K562 (cell line): Measurements from ENCODE around the gene C22orf31. TPM values are rescaled to one million over a fixed set of nuclear protein-coding genes. Genes with fewer than 3 reads are reported as not detected.

Source experiments
- ATAC-seq: fragments of 200-7000 bp; cut with Tn5 transposase; 3 replicates; pipeline ENCODE4 v1.9.1; 2020; ENCODE audit warnings: moderate library complexity
- BruUV-seq: library from RNA; stranded (reverse); fragments of 400-500 nt; replicated peaks from 2 replicates; lab custom pipeline; 2021; lab: Mats Ljungman, UMichigan
- CTCF ChIA-PET: fragments of 300-600 bp; formaldehyde crosslinking; extraction: SDS; loops from one replicate; lab custom pipeline; 2021; ENCODE audit warnings: low intra/inter-chr PET ratio; lab: Yijun Ruan, JAX
- POLR2A ChIA-PET: fragments of 300-600, 350-650 bp; sonication (Branson Sonifier 250); formaldehyde crosslinking; extraction: SDS; loops from one replicate; lab custom pipeline; 2021; ENCODE audit warnings: antibody characterized with exemption, inconsistent platforms; lab: Yijun Ruan, JAX
- DNase-seq, 4 experiments: peaks; one replicate each; pipeline versions ENCODE4 v3.0.0 to v3.0.0-alpha.2; 2011 to 2018; ENCODE audit warnings: low spot score in 3 of 4, mixed read lengths in 3 of 4; ENCODE audit errors: extremely low read depth in 1 of 4
- FAIRE-seq: peaks from 2 replicates; lab custom pipeline; 2011; peaks lifted over from hg19 to GRCh38; lab: Jason Lieb, UNC
- H2AFZ ChIP-seq: 2 replicates; pipeline ENCODE4 v1.6.0; 2011; ENCODE audit warnings: low read depth, low read length, control low read depth, inconsistent platforms
- H3K27ac ChIP-seq: fragments of 200-600 bp; 3 replicates; pipeline ENCODE4 v1.8.0; 2011; ENCODE audit warnings: low read depth, mild to moderate bottlenecking, control low read depth, inconsistent platforms, low read length, moderate library complexity, mixed read lengths; ENCODE audit errors: extremely low read depth
- H3K27me3 ChIP-seq, 2 experiments: fragments of 300-600 bp in 1 of 2; 2 replicates in 1 of 2; 3 replicates in 1 of 2; pipeline versions ENCODE4 v1.6.0 to v1.8.0; 2011; ENCODE audit warnings: inconsistent platforms in 2 of 2, low read length in 2 of 2, mild to moderate bottlenecking in 1 of 2, mixed read lengths in 1 of 2, moderate library complexity in 1 of 2; ENCODE audit not compliant: control insufficient read depth in 2 of 2, insufficient read depth in 2 of 2
- H3K36me3 ChIP-seq: fragments of 300-600 bp; 3 replicates; pipeline ENCODE4 v1.8.0; 2011; ENCODE audit warnings: mild to moderate bottlenecking, low read length, inconsistent platforms; ENCODE audit not compliant: control insufficient read depth, insufficient read depth
- H3K4me1 ChIP-seq, 2 experiments: fragments of 200-600 bp in 1 of 2; replicated peaks in 1 of 2; 2 replicates in 1 of 2; 3 replicates in 1 of 2; pipeline versions ENCODE4 v1.5.1 to v1.8.0; 2011; ENCODE audit warnings: inconsistent platforms in 2 of 2, low read length in 2 of 2, mild to moderate bottlenecking in 1 of 2, mixed read lengths in 1 of 2, moderate library complexity in 1 of 2; ENCODE audit not compliant: control insufficient read depth in 2 of 2, insufficient read depth in 2 of 2
- H3K4me2 ChIP-seq: 2 replicates; pipeline ENCODE4 v1.6.1; 2011; ENCODE audit warnings: low read length, control low read depth, inconsistent platforms, mixed read lengths; ENCODE audit not compliant: insufficient read depth
- H3K4me3 ChIP-seq: fragments of 200-600 bp; sonication (generic), shearing (Covaris generic); 2 replicates; pipeline ENCODE4 v1.5.1; 2016; ENCODE audit warnings: control low read depth, inconsistent platforms
- H3K79me2 ChIP-seq: fragments of 200-600 bp; 3 replicates; pipeline ENCODE4 v1.8.0; 2011; ENCODE audit warnings: low read length, inconsistent platforms; ENCODE audit not compliant: control insufficient read depth, insufficient read depth
- H3K9ac ChIP-seq, 2 experiments: 2 replicates each; pipeline versions ENCODE4 v1.6.0 to v1.6.1; 2011; ENCODE audit warnings: low read depth in 2 of 2, low read length in 2 of 2, control low read depth in 1 of 2, inconsistent platforms in 1 of 2, mild to moderate bottlenecking in 1 of 2, mixed read lengths in 1 of 2; ENCODE audit not compliant: insufficient read depth in 1 of 2
- H3K9me1 ChIP-seq: one replicate; pipeline ENCODE4 v1.6.0; 2011; ENCODE audit warnings: inconsistent platforms, mild to moderate bottlenecking, low read length, moderate library complexity; ENCODE audit not compliant: control insufficient read depth, insufficient read depth
- H3K9me3 ChIP-seq: replicated peaks from 2 replicates; pipeline ENCODE4 v1.5.1; 2011; ENCODE audit warnings: low read depth, low read length, inconsistent platforms; ENCODE audit not compliant: control insufficient read depth, insufficient read depth
- H4K20me1 ChIP-seq: replicated peaks from 2 replicates; pipeline ENCODE4 v1.6.1; 2011; ENCODE audit warnings: low read length, inconsistent platforms, mixed read lengths; ENCODE audit not compliant: control insufficient read depth, insufficient read depth
- ARHGAP35 ChIP-seq: fragments of 450-650 bp; IDR thresholded peaks from 2 replicates; pipeline ENCODE4 v1.6.1; 2018; ENCODE audit not compliant: partially characterized antibody
- ARNT ChIP-seq, 2 experiments: fragments of 450-650 bp; IDR thresholded peaks; 2 replicates each; pipeline ENCODE4 v1.6.1; 2016; ENCODE audit warnings: mild to moderate bottlenecking in 1 of 2
- BCL6 ChIP-seq: fragments of 250-450 bp; sonication (Bioruptor Pico); IDR thresholded peaks from 2 replicates; pipeline ENCODE4 v1.4.0; 2020
- BRD4 ChIP-seq: fragments of 200-600 bp; sonication (generic); IDR thresholded peaks from 2 replicates; pipeline ENCODE4 v1.6.1; 2017; ENCODE audit warnings: inconsistent platforms
- EHMT2 ChIP-seq: fragments of 450-650 bp; IDR thresholded peaks from 2 replicates; pipeline ENCODE4 v1.6.1; 2018; ENCODE audit warnings: antibody characterized with exemption
- EP400 ChIP-seq: fragments of 450-650 bp; IDR thresholded peaks from 2 replicates; pipeline ENCODE4 v1.6.1; 2017; ENCODE audit warnings: antibody characterized with exemption, mild to moderate bottlenecking, moderate library complexity
- FIP1L1 ChIP-seq: fragments of 200-400 bp; formaldehyde crosslinking; IDR thresholded peaks from 2 replicates; pipeline ENCODE4 v1.6.1; 2018; ENCODE audit warnings: mild to moderate bottlenecking, low read depth, low read length; ENCODE audit not compliant: poor library complexity, severe bottlenecking
- GATAD2B ChIP-seq: fragments of 450-650 bp; IDR thresholded peaks from 2 replicates; pipeline ENCODE4 v1.6.1; 2017; ENCODE audit warnings: mild to moderate bottlenecking, borderline replicate concordance
- HLTF ChIP-seq: fragments of 450-650 bp; IDR thresholded peaks from 2 replicates; pipeline ENCODE4 v1.6.1; 2016
- MECOM ChIP-seq: fragments of 250-450 bp; sonication (Bioruptor Pico); IDR thresholded peaks from 2 replicates; pipeline ENCODE4 v1.8.0; 2022; ENCODE audit warnings: inconsistent platforms
- MEF2A ChIP-seq: IDR thresholded peaks from 2 replicates; pipeline ENCODE4 v1.6.1; 2011; ENCODE audit warnings: low read depth, mild to moderate bottlenecking, low read length, moderate library complexity; ENCODE audit not compliant: control insufficient read depth
- NCOA4 ChIP-seq: fragments of 450-650 bp; IDR thresholded peaks from 2 replicates; pipeline ENCODE4 v1.6.1; 2018; ENCODE audit warnings: mild to moderate bottlenecking; ENCODE audit not compliant: partially characterized antibody
- SMARCC2 ChIP-seq: fragments of 450-650 bp; IDR thresholded peaks from 2 replicates; pipeline ENCODE4 v1.6.1; 2017; ENCODE audit warnings: antibody characterized with exemption, moderate library complexity, mild to moderate bottlenecking, low read depth
- TGIF2 ChIP-seq: sonication (generic); formaldehyde crosslinking; IDR thresholded peaks from 2 replicates; pipeline ENCODE4 v1.8.1; 2022; ENCODE audit warnings: mild to moderate bottlenecking, missing genetic modification reagents, moderate library complexity
- ZC3H8 ChIP-seq: fragments of 450-650 bp; IDR thresholded peaks from 2 replicates; pipeline ENCODE4 v1.6.1; 2017
- ZFP1 ChIP-seq: fragments of 450-650 bp; formaldehyde crosslinking; IDR thresholded peaks from 2 replicates; pipeline ENCODE4 v1.4.0; 2020; ENCODE audit warnings: mild to moderate bottlenecking, mixed read lengths
- ZNF354B ChIP-seq: fragments of 250-450 bp; sonication (Bioruptor Pico); IDR thresholded peaks from 2 replicates; pipeline ENCODE4 v1.4.0; 2020
- ZNF717 ChIP-seq: fragments of 250-450 bp; sonication (Bioruptor Pico); IDR thresholded peaks from 2 replicates; pipeline ENCODE4 v1.5.0; 2021
- WGBS: fragments of 100-300 bp; shearing (Covaris generic); methylation state at CpG from one replicate; pipeline ENCODE4 v1.1.6; 2016; ENCODE audit warnings: low coverage, mixed read lengths; ENCODE audit not compliant: insufficient coverage; ENCODE audit errors: missing lambda C conversion rate; 5-methylcytosine and 5-hydroxymethylcytosine counted together
- in situ Hi-C: fragments of 300-500 bp; cut with MboI; formaldehyde crosslinking; loops from 4 replicates; pipeline ENCODE4 v1.15.0; 2018; ENCODE audit warnings: inconsistent platforms, mixed read lengths
- intact Hi-C: fragments of 100-400 bp; cut with micrococcal nuclease; formaldehyde crosslinking; loops from 2 replicates; pipeline ENCODE4 v1.14.2; 2022
- polyA plus RNA-seq, 8 experiments: library from polyadenylated mRNA; depleted of rRNA in 4 of 8; stranded (reverse) in 5 of 8; unstranded in 3 of 8; fragments of >200 nt; fragmentation: Nextera tagmentation in 2 of 8; fragmentation: Illumina TruSeq in 1 of 8; extraction: Ambion mirVana in 2 of 8; extraction: Trizol in 1 of 8; gene quantifications; 2 replicates each; pipeline versions ENCODE4 v1.2.1 to v1.2.3, GENCODE V29; 2011 to 2014; ENCODE audit warnings: inconsistent platforms in 1 of 8, missing spikeins in 1 of 8
- total RNA-seq, 7 experiments: library from RNA; depleted of rRNA in 6 of 7; stranded (reverse); fragments of >200 nt in 6 of 7; fragmentation: Illumina TruSeq in 2 of 7; extraction: Trizol in 2 of 7; gene quantifications; 2 replicates each; pipeline versions ENCODE4 v1.2.1 to v1.2.3, GENCODE V29; 2011 to 2021; ENCODE audit warnings: low replicate concordance in 1 of 7
- TF ChIP-seq, protein P1 (sequence below): fragments of 250-450 bp; sonication (Bioruptor Pico); IDR thresholded peaks from 2 replicates; pipeline ENCODE4 v1.4.0; 2020; ENCODE audit warnings: mild to moderate bottlenecking
- TF ChIP-seq, protein P2 (sequence below), 2 experiments: fragments of 200-800 bp in 1 of 2; sonication (Bioruptor generic) in 1 of 2; sonication (generic) in 1 of 2; formaldehyde crosslinking in 1 of 2; IDR thresholded peaks in 1 of 2; conservative IDR thresholded peaks in 1 of 2; 2 replicates each; pipeline versions ENCODE4 v1.5.0 to v1.6.1; 2016 to 2020; ENCODE audit warnings: missing compliant biosample characterization in 1 of 2, missing genetic modification characterization in 1 of 2, missing genetic modification reagents in 1 of 2
- TF ChIP-seq, protein P3 (sequence below): fragments of 450-650 bp; IDR thresholded peaks from one replicate; pipeline ENCODE4 v1.6.1; 2018; ENCODE audit warnings: mild to moderate bottlenecking, moderate library complexity; ENCODE audit not compliant: partially characterized antibody

The C22orf31 gene
- total and polyA plus RNA-seq, 9 of the 15 experiments (the other 6 are each of a cell fraction or from before 2014, with no cell fraction given), result not detected

DNA sequence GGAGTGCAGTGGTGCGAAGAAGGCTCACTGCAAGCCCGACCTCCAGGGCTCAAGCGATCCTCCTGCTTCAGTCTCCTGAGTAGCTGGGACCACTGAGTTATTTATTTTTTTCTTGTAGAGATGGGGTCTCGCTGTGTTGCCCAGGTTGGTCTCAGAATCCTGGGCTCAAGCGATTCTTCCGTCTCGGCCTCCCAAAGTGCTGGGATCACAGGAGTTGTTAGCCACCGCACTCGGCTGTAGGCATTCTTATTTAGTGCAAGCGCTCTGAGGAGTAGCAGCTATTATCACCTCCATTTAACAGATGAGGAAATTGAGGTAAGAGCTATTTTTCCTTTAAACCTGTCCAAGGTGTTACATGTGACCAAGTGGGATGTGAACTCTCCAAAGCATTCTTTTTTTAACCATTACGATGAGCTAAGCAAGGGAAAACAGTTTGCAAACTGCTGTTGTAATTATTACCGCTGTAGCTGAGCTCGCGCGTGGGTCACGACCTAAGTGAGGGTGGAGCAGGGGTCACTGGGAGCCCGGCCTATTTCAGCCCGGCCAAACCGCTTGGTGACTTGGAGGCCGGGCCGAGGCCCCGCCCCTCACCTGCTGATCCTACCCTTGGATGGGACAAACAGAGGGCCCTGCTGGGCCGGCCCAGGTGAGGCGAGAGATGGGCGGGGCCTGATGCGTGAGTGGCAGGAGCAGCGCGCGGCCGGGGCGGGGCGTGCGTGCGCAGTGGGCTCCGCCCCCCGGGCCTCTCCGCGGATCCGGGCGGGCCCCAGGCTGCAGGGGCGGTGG lies 10.8 kb upstream of the C22orf31 start:
- H3K4me3 ChIP-seq, result peak overlapping the region; percentile 51
- H3K9me1 ChIP-seq, result no peaks in the 10 kb centered on the region
- intact Hi-C loops (no loop called here), in situ Hi-C loops (no loop called here)
- H3K36me3 ChIP-seq, result no peaks in the 10 kb centered on the region
- H3K4me2 ChIP-seq, result peak overlapping the region; percentile 57
- DNase-seq (peak; percentile 88 to 95 (median 94)), FAIRE-seq (peak; percentile 48), ATAC-seq (peak; percentile 99)
- 28% methylated on average over 19 of the region's 41 CpGs for WGBS
- BruUV-seq, result no TSS peak
- H3K9ac ChIP-seq, result peak overlapping the region in 1 of 2 experiments; percentile 84; a peak in 2 of 4 replicates
- no peaks in the 10 kb centered on the region for H3K9me3 ChIP-seq
- POLR2A ChIA-PET, result interaction anchor here (0.6 to 1.3 kb wide), 4 partner anchors 18 to 613 kb away, joined by 3 read pairs; no protein-coding TSS in a partner anchor
- no peaks in the 10 kb centered on the region for H4K20me1 ChIP-seq
- H3K79me2 ChIP-seq, result no peaks in the 10 kb centered on the region
- CTCF ChIA-PET, result no interaction called here
- peak overlapping the region; percentile 81 for H2AFZ ChIP-seq
- peaks cover 4 to 34% of the 10 kb centered on the region in 2 experiments; a peak in 4 of 5 replicates for H3K4me1 ChIP-seq
- H3K27me3 ChIP-seq, result no peaks in the 10 kb centered on the region
- H3K27ac ChIP-seq, result peak overlapping the region; percentile 16
- TF ChIP-seq BRD4 (no peak), MECOM (CRISPR knock-in tag) (no peak), GATAD2B (no peak), HLTF (no peak), FIP1L1 (no peak), ZNF717 (no peak), ZNF354B (no peak), TGIF2 (CRISPR knock-in tag) (no peak), ARHGAP35 (no peak), MEF2A (no peak), SMARCC2 (no peak), EHMT2 (no peak), ARNT (IDR thresholded peaks at IDR 0.05) (no peak), ZFP1 (CRISPR knock-in tag) (no peak), NCOA4 (no peak), BCL6 (CRISPR knock-in tag) (no peak), EP400 (no peak), ZC3H8 (no peak)
- TF ChIP-seq, protein P1, sequence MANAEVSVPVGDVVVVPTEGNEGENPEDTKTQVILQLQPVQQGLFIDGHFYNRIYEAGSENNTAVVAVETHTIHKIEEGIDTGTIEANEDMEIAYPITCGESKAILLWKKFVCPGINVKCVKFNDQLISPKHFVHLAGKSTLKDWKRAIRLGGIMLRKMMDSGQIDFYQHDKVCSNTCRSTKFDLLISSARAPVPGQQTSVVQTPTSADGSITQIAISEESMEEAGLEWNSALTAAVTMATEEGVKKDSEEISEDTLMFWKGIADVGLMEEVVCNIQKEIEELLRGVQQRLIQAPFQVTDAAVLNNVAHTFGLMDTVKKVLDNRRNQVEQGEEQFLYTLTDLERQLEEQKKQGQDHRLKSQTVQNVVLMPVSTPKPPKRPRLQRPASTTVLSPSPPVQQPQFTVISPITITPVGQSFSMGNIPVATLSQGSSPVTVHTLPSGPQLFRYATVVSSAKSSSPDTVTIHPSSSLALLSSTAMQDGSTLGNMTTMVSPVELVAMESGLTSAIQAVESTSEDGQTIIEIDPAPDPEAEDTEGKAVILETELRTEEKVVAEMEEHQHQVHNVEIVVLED (CRISPR knock-in tag), result no peak
- TF ChIP-seq, protein P2, sequence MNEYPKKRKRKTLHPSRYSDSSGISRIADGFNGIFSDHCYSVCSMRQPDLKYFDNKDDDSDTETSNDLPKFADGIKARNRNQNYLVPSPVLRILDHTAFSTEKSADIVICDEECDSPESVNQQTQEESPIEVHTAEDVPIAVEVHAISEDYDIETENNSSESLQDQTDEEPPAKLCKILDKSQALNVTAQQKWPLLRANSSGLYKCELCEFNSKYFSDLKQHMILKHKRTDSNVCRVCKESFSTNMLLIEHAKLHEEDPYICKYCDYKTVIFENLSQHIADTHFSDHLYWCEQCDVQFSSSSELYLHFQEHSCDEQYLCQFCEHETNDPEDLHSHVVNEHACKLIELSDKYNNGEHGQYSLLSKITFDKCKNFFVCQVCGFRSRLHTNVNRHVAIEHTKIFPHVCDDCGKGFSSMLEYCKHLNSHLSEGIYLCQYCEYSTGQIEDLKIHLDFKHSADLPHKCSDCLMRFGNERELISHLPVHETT (CRISPR knock-in tag; conservative IDR thresholded peaks at IDR 0.05 in 1 of 2, IDR thresholded peaks at IDR 0.05 in 1 of 2), result no peak
- TF ChIP-seq, protein P3, sequence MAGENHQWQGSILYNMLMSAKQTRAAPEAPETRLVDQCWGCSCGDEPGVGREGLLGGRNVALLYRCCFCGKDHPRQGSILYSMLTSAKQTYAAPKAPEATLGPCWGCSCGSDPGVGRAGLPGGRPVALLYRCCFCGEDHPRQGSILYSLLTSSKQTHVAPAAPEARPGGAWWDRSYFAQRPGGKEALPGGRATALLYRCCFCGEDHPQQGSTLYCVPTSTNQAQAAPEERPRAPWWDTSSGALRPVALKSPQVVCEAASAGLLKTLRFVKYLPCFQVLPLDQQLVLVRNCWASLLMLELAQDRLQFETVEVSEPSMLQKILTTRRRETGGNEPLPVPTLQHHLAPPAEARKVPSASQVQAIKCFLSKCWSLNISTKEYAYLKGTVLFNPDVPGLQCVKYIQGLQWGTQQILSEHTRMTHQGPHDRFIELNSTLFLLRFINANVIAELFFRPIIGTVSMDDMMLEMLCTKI, result no peak
